Measurements from ENCODE around the gene NAPSA. TPM values are rescaled to one million over a fixed set of nuclear protein-coding genes. Genes with fewer than 3 reads are reported as not detected.

NAPSA gene
- total and polyA plus RNA-seq, 10 of the 15 experiments (the other 5 are each of a cell fraction or from before 2014, with no cell fraction given), result 6.7 to 45.4 (median 17.1) TPM

DNA sequence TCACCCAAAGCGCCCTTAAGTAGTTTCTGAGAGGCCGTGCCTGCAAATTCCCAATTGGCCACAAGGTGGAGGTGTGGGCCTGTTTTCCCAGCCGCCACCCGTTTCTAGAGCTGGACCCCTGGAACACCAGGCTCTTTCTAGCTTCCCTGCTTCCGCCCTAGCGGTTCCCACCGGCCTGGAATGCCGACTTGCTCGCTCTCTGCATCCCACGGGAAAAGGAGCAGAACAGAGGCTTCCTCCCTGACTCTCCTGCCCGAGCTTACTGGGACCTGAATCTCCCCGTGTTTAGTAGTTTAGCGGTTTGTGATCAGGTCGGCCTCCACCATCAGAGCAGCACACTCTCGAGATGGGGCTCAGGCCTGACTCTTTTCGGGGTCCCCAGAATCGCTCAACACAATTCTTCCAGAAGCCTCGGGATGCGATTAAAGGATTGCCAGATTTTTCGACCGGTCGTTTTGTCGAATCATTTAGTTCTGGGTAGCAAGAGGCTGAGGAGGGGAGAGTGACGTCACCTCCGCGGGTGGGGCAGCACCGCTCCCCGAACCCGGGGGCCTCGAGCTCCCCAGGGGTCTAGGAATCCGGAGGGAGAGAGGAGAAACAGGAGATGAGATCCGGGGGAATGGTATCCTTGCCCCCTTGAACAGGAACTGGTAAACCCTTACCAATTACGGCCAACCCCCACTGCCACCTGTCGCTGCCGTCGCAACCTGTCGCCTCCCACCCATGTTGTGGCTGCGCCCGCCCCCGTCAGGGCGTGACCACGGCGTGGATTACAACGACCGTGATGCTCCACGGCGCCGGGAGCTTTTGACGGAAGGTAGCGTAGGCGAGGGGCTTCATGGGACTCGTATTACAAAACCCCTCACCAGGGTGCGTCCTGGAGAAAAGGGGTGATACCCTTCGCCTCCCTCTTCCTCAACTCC, 8.0 kb downstream of the NAPSA start (continued):
- TF ChIP-seq ZNF274 (IDR thresholded peaks at IDR 0.05; ENCODE audit: insufficient read depth, insufficient read length), result no peak
- peak; percentile 14 for TF ChIP-seq SP1 (IDR thresholded peaks at IDR 0.05; ENCODE audit: low read depth, low read length)
- no peak for TF ChIP-seq IRF4 (IDR thresholded peaks at IDR 0.05; ENCODE audit: low read depth, low read length)
- no peak for TF ChIP-seq CBX3 (IDR thresholded peaks at IDR 0.05; ENCODE audit: borderline replicate concordance, low read depth)
- no peak for TF ChIP-seq REST (IDR thresholded peaks at IDR 0.05; ENCODE audit: low read depth, low read length)
- no peak for TF ChIP-seq HDAC2 (IDR thresholded peaks at IDR 0.05)
- TF ChIP-seq, protein P1, sequence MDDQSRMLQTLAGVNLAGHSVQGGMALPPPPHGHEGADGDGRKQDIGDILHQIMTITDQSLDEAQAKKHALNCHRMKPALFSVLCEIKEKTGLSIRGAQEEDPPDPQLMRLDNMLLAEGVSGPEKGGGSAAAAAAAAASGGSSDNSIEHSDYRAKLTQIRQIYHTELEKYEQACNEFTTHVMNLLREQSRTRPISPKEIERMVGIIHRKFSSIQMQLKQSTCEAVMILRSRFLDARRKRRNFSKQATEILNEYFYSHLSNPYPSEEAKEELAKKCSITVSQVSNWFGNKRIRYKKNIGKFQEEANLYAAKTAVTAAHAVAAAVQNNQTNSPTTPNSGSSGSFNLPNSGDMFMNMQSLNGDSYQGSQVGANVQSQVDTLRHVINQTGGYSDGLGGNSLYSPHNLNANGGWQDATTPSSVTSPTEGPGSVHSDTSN (IDR thresholded peaks at IDR 0.05; ENCODE audit: insufficient replicate concordance, low read depth, low read length), result no peak
- TF ChIP-seq TBL1XR1 (IDR thresholded peaks at IDR 0.05; ENCODE audit: low read depth, low read length), result peak; percentile 29; the same call in 1 of the 2 replicates
- no peak for TF ChIP-seq ESRRA (IDR thresholded peaks at IDR 0.05; ENCODE audit: low read length)
- peak; percentile 95 for TF ChIP-seq NBN (IDR thresholded peaks at IDR 0.05)
- no peak for TF ChIP-seq HDGF (IDR thresholded peaks at IDR 0.05)
- TF ChIP-seq, protein P2, sequence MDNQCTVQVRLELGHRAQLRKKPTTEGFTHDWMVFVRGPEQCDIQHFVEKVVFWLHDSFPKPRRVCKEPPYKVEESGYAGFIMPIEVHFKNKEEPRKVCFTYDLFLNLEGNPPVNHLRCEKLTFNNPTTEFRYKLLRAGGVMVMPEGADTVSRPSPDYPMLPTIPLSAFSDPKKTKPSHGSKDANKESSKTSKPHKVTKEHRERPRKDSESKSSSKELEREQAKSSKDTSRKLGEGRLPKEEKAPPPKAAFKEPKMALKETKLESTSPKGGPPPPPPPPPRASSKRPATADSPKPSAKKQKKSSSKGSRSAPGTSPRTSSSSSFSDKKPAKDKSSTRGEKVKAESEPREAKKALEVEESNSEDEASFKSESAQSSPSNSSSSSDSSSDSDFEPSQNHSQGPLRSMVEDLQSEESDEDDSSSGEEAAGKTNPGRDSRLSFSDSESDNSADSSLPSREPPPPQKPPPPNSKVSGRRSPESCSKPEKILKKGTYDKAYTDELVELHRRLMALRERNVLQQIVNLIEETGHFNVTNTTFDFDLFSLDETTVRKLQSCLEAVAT (IDR thresholded peaks at IDR 0.05), result peak; percentile 42; the same call in 1 of the 2 replicates
- TF ChIP-seq CTCF (IDR thresholded peaks at IDR 0.05 in 2 of 3, conservative IDR thresholded peaks at IDR 0.05 in 1 of 3; ENCODE audit: control insufficient read depth in 2 of 3, extremely low read depth in 1 of 3, insufficient read depth in 1 of 3, low read depth in 3 of 3, low read length in 3 of 3), result peak; percentile 79 to 82 (median 79)
- 0 out of 4 replicates have a peak, but pooled peaks of 1 of the 2 experiments have one; percentile 31 for TF ChIP-seq EP300 (IDR thresholded peaks at IDR 0.05; ENCODE audit: borderline replicate concordance in 1 of 2, control insufficient read depth in 1 of 2, low read depth in 2 of 2, low read length in 2 of 2)
- TF ChIP-seq ZNF622 (IDR thresholded peaks at IDR 0.05), result no peak
- 0 out of 2 replicates have a peak, but pooled peaks have one; percentile 4 for TF ChIP-seq MEF2A (IDR thresholded peaks at IDR 0.05; ENCODE audit: insufficient read depth, low read depth, low read length)
- TF ChIP-seq RCOR1 (conservative IDR thresholded peaks at IDR 0.05; ENCODE audit: low read depth, low read length), result no peak
- no peak for TF ChIP-seq SIX5 (IDR thresholded peaks at IDR 0.05; ENCODE audit: low read depth, low read length, severe bottlenecking)

All from GM12878 (cell line).